ENCODE results near the gene SLC44A3. TPM values are rescaled to one million over a fixed set of nuclear protein-coding genes. Genes with fewer than 3 reads are reported as not detected.
A peak's percentile ranks its signal among the peaks of the same experiment; 100 is the strongest.

Gene SLC44A3
- total RNA-seq, 2 experiments from 2014 or later, result not detected

GRCh38 chr1:94919241-94920030, 99.3 kb downstream of the SLC44A3 start:
- ChIA-PET POLR2A (no interaction called here), CTCF (interaction anchor here (0.7 to 1.2 kb wide), 3 partner anchors 65 to 122 kb away, joined by 3 read pairs; no protein-coding TSS in a partner anchor)
- H3K4me3 Mint-ChIP-seq, result no peak overlapping the region
- DNase-seq, result no peak
- H3K27ac Mint-ChIP-seq, result no peak overlapping the region
- no peak for ATAC-seq
- peaks cover 5% of the 10 kb centered on the region for H3K4me1 Mint-ChIP-seq (ENCODE audit: low read depth)
- H3K36me3 Mint-ChIP-seq (ENCODE audit: low read depth), result no peaks in the 10 kb centered on the region
- H3K9me3 Mint-ChIP-seq (ENCODE audit: insufficient read depth), result no peaks in the 10 kb centered on the region
- peaks cover 2% of the 10 kb centered on the region for H3K27me3 Mint-ChIP-seq (ENCODE audit: low read depth)

GRCh38 chr1:94920061-94920460, 99.9 kb downstream of the SLC44A3 start:
- CTCF ChIA-PET, result interaction anchor here (1.2 kb wide), 2 partner anchors 66 to 122 kb away, joined by 3 read pairs; no protein-coding TSS in a partner anchor
- no peaks in the 10 kb centered on the region for H3K9me3 Mint-ChIP-seq (ENCODE audit: insufficient read depth)

GRCh38 chr1:94921977-94922376, 101.8 kb downstream of the SLC44A3 start:
- ChIA-PET POLR2A (no interaction called here), CTCF (interaction anchor here (1.6 kb wide), 1 partner anchor 67 kb away, joined by 4 read pairs; no protein-coding TSS in a partner anchor)
- H3K27me3 Mint-ChIP-seq (ENCODE audit: low read depth), result peaks cover 15% of the 10 kb centered on the region
- no peaks in the 10 kb centered on the region for H3K9me3 Mint-ChIP-seq (ENCODE audit: insufficient read depth)
- H3K4me3 Mint-ChIP-seq, result no peak overlapping the region
- ATAC-seq, result no peak
- H3K36me3 Mint-ChIP-seq (ENCODE audit: low read depth), result no peaks in the 10 kb centered on the region
- H3K4me1 Mint-ChIP-seq (ENCODE audit: low read depth), result peaks cover 14% of the 10 kb centered on the region
- no peak overlapping the region for H3K27ac Mint-ChIP-seq
- no peak for DNase-seq

More at GRCh38 chr1:94920061-94920460, 99.9 kb downstream of the SLC44A3 start:
- H3K4me1 Mint-ChIP-seq (ENCODE audit: low read depth), result peaks cover 5% of the 10 kb centered on the region
- H3K4me3 Mint-ChIP-seq, result no peak overlapping the region
- H3K27ac Mint-ChIP-seq, result no peak overlapping the region
- ATAC-seq (no peak), DNase-seq (no peak)
- H3K36me3 Mint-ChIP-seq (ENCODE audit: low read depth), result no peaks in the 10 kb centered on the region
- H3K27me3 Mint-ChIP-seq (ENCODE audit: low read depth), result peaks cover 5% of the 10 kb centered on the region
- POLR2A ChIA-PET, result no interaction called here

GRCh38 chr1:94922761-94923331, 102.7 kb downstream of the SLC44A3 start:
- ChIA-PET POLR2A (no interaction called here), CTCF (interaction anchor here (1.0 to 1.6 kb wide), 3 partner anchors 10 to 69 kb away, joined by 3 to 4 read pairs (median 3); no protein-coding TSS in a partner anchor)
- ATAC-seq (no peak), DNase-seq (no peak)
- H3K4me1 Mint-ChIP-seq (ENCODE audit: low read depth), result peaks cover 17% of the 10 kb centered on the region
- H3K36me3 Mint-ChIP-seq (ENCODE audit: low read depth), result no peaks in the 10 kb centered on the region
- H3K4me3 Mint-ChIP-seq, result no peak overlapping the region
- H3K27ac Mint-ChIP-seq, result no peak overlapping the region
- H3K27me3 Mint-ChIP-seq (ENCODE audit: low read depth), result peaks cover 20% of the 10 kb centered on the region
- H3K9me3 Mint-ChIP-seq (ENCODE audit: insufficient read depth), result no peaks in the 10 kb centered on the region

GRCh38 chr1:94925004-94925403, 104.8 kb downstream of the SLC44A3 start:
- no peak for DNase-seq
- no peaks in the 10 kb centered on the region for H3K36me3 Mint-ChIP-seq (ENCODE audit: low read depth)
- H3K27me3 Mint-ChIP-seq (ENCODE audit: low read depth), result peaks cover 33% of the 10 kb centered on the region
- no peaks in the 10 kb centered on the region for H3K9me3 Mint-ChIP-seq (ENCODE audit: insufficient read depth)
- ChIA-PET POLR2A (no interaction called here), CTCF (interaction anchor here (0.7 to 1.9 kb wide), 2 partner anchors 70 to 118 kb away, joined by 3 to 7 read pairs; no protein-coding TSS in a partner anchor)
- no peak overlapping the region for H3K4me3 Mint-ChIP-seq
- H3K27ac Mint-ChIP-seq, result no peak overlapping the region
- peaks cover 17% of the 10 kb centered on the region for H3K4me1 Mint-ChIP-seq (ENCODE audit: low read depth)
- no peak for ATAC-seq

GRCh38 chr1:94925561-94926125, 105.5 kb downstream of the SLC44A3 start:
- DNase-seq (no peak), ATAC-seq (no peak)
- H3K36me3 Mint-ChIP-seq (ENCODE audit: low read depth), result no peaks in the 10 kb centered on the region
- H3K9me3 Mint-ChIP-seq (ENCODE audit: insufficient read depth), result no peaks in the 10 kb centered on the region
- no peak overlapping the region for H3K27ac Mint-ChIP-seq
- H3K27me3 Mint-ChIP-seq (ENCODE audit: low read depth), result peaks cover 33% of the 10 kb centered on the region
- POLR2A ChIA-PET, result no interaction called here
- peak overlapping the region; percentile 84 for H3K4me3 Mint-ChIP-seq
- CTCF ChIA-PET, result interaction anchor here (1.9 kb wide), 1 partner anchor 118 kb away, joined by 7 read pairs; no protein-coding TSS in a partner anchor
- peaks cover 17% of the 10 kb centered on the region for H3K4me1 Mint-ChIP-seq (ENCODE audit: low read depth)

- Mint-ChIP-seq H3K36me3 (ENCODE audit: low read depth) (no peaks in the 10 kb centered on the region), H3K27ac (no peak overlapping the region), H3K4me3 (peak overlapping the region; percentile 84), H3K4me1 (ENCODE audit: low read depth) (peaks cover 17% of the 10 kb centered on the region), H3K9me3 (ENCODE audit: insufficient read depth) (no peaks in the 10 kb centered on the region), H3K27me3 (ENCODE audit: low read depth) (peaks cover 35% of the 10 kb centered on the region)
- POLR2A ChIA-PET, result interaction anchor here (0.6 kb wide), 1 partner anchor 21 kb away, joined by 6 read pairs; no protein-coding TSS in a partner anchor
- CTCF ChIA-PET, result interaction anchor here (1.9 kb wide), 1 partner anchor 117 kb away, joined by 7 read pairs; no protein-coding TSS in a partner anchor
- peak; percentile 57 for ATAC-seq
- peak; percentile 39 for DNase-seq
These were observed 106.2 kb downstream of the SLC44A3 start for GRCh38 chr1:94926126-94926914.

- H3K27me3 Mint-ChIP-seq (ENCODE audit: low read depth), result peaks cover 35% of the 10 kb centered on the region
- ChIA-PET CTCF (interaction anchor here (1.1 to 1.7 kb wide), 3 partner anchors 73 to 116 kb away, joined by 4 to 6 read pairs (median 5); no protein-coding TSS in a partner anchor), POLR2A (interaction anchor here (0.6 kb wide), 1 partner anchor 21 kb away, joined by 6 read pairs; no protein-coding TSS in a partner anchor)
- DNase-seq (peak; percentile 69), ATAC-seq (peak; percentile 92)
- no peaks in the 10 kb centered on the region for H3K9me3 Mint-ChIP-seq (ENCODE audit: insufficient read depth)
- peak within 1 kb of the TSS; percentile 84 for H3K4me3 Mint-ChIP-seq
- H3K27ac Mint-ChIP-seq, result peak within 1 kb of the TSS; percentile 65
- peaks cover 17% of the 10 kb centered on the region for H3K4me1 Mint-ChIP-seq (ENCODE audit: low read depth)
- H3K36me3 Mint-ChIP-seq (ENCODE audit: low read depth), result no peaks in the 10 kb centered on the region
These were observed 106.8 kb downstream of the SLC44A3 start, which contains the start of gene CNN3 for GRCh38 chr1:94926915-94927404. Gene CNN3, minus strand, starts transcription at chr1:94927110. Its CDS starts 216 bp downstream, at chr1:94926894.

- Mint-ChIP-seq H3K36me3 (ENCODE audit: low read depth) (no peaks in the 10 kb centered on the region), H3K27me3 (ENCODE audit: low read depth) (peaks cover 35% of the 10 kb centered on the region), H3K27ac (peak overlapping the region; percentile 65), H3K9me3 (ENCODE audit: insufficient read depth) (no peaks in the 10 kb centered on the region), H3K4me1 (ENCODE audit: low read depth) (peaks cover 17% of the 10 kb centered on the region), H3K4me3 (peak overlapping the region; percentile 62)
- ChIA-PET CTCF (interaction anchor here (1.1 to 1.7 kb wide), 3 partner anchors 73 to 116 kb away, joined by 4 to 6 read pairs (median 5); no protein-coding TSS in a partner anchor), POLR2A (no interaction called here)
- ATAC-seq (no peak), DNase-seq (no peak)
These were observed 107.4 kb downstream of the SLC44A3 start for GRCh38 chr1:94927405-94928175.

GRCh38 chr1:94928293-94928939, 108.3 kb downstream of the SLC44A3 start:
- Mint-ChIP-seq H3K4me1 (ENCODE audit: low read depth) (peaks cover 15% of the 10 kb centered on the region), H3K4me3 (no peak overlapping the region), H3K27me3 (ENCODE audit: low read depth) (peaks cover 35% of the 10 kb centered on the region), H3K27ac (no peak overlapping the region), H3K36me3 (ENCODE audit: low read depth) (no peaks in the 10 kb centered on the region), H3K9me3 (ENCODE audit: insufficient read depth) (no peaks in the 10 kb centered on the region)
- ChIA-PET POLR2A (no interaction called here), CTCF (interaction anchor here (1.1 to 1.7 kb wide), 3 partner anchors 74 to 115 kb away, joined by 4 to 6 read pairs (median 5); no protein-coding TSS in a partner anchor)
- DNase-seq, result no peak
- ATAC-seq, result no peak
